Ovary (tissue), 9 donors: ENCODE measurements around the gene CHMP2B. TPM values are rescaled to one million over a fixed set of nuclear protein-coding genes. Genes with fewer than 3 reads are reported as not detected.
"Not testable (repeated sequence)": the region's sequence is repeated elsewhere in the genome, so short reads cannot be mapped to it uniquely, and the experiment has no call there.

ENCODE experiments used
- DNase-seq, 5 donors: peaks; one replicate each; pipeline ENCODE4 v3.0.0-alpha.2; 2019 to 2020
- H3K27ac ChIP-seq, 2 donors: fragments of 200-600 bp; one replicate each; pipeline versions ENCODE4 v1.5.1 to v1.8.0; 2019 to 2022
- H3K27me3 ChIP-seq: fragments of 200-600 bp; one replicate; pipeline ENCODE4 v1.8.0; 2022
- H3K36me3 ChIP-seq: fragments of 200-600 bp; sonication (generic); one replicate; pipeline ENCODE4 v1.5.1; 2019
- H3K4me1 ChIP-seq: one replicate; pipeline ENCODE4 v1.8.1; 2013; ENCODE audit warnings: mild to moderate bottlenecking, moderate library complexity; ENCODE audit not compliant: insufficient read depth
- H3K4me3 ChIP-seq: fragments of 200-600 bp; sonication (generic); one replicate; pipeline ENCODE4 v1.5.1; 2017
- H3K9me3 ChIP-seq, 2 donors: fragments of 200-600 bp in 1 of 2; sonication (generic) in 1 of 2; one replicate each; pipeline versions ENCODE4 v1.5.1 to v1.8.1; 2013 to 2019; ENCODE audit warnings: mild to moderate bottlenecking in 1 of 2, moderate library complexity in 1 of 2
- CTCF ChIP-seq, 3 donors: fragments of 450-650 bp in 2 of 3; fragments of 200-600 bp in 1 of 3; IDR thresholded peaks; one replicate each; pipeline versions ENCODE4 v1.5.1 to v1.8.0; 2016 to 2022; ENCODE audit warnings: antibody characterized with exemption in 3 of 3, mild to moderate bottlenecking in 1 of 3
- EP300 ChIP-seq: sonication (generic); formaldehyde crosslinking; IDR thresholded peaks from one replicate; pipeline ENCODE4 v1.6.1; 2017; ENCODE audit warnings: antibody characterized with exemption
- POLR2A ChIP-seq: fragments of 450-650 bp; IDR thresholded peaks from one replicate; pipeline ENCODE4 v1.6.1; 2017; ENCODE audit warnings: antibody characterized with exemption, mild to moderate bottlenecking, moderate library complexity
- WGBS, 3 donors: extraction: QIAGEN DNeasy Blood & Tissue Kit in 1 of 3; methylation state at CpG; one replicate each; pipeline versions ENCODE4 v1.1.5 to v1.1.7; 2013 to 2017; 5-methylcytosine and 5-hydroxymethylcytosine counted together
- intact Hi-C, 4 donors: fragments of 100-400 bp; cut with DNase I; formaldehyde crosslinking; loops; one replicate each; pipeline versions ENCODE4 v1.11.0 to v1.15.1; 2022 to 2023
- polyA plus RNA-seq, 2 donors: library from polyadenylated mRNA; stranded (reverse); fragments of 200-250 nt in 1 of 2; fragments of 350-450 nt in 1 of 2; fragmentation: Illumina TruSeq in 1 of 2; extraction: RNeasy Lipid Tissue Mini Kit (QIAGEN cat#74804) in 1 of 2; gene quantifications; one replicate each; pipeline ENCODE4 v1.2.3, GENCODE V29; 2013 to 2014
- total RNA-seq, 7 donors: library from RNA; depleted of rRNA in 2 of 7; stranded (reverse); fragments of >200 nt in 2 of 7; fragmentation: NEBNext Ultra II Directional in 3 of 7; extraction: Animal tissue kit (Norgen Biotek cat#: 25700) in 3 of 7; gene quantifications; one replicate each; pipeline versions ENCODE4 v1.1.0 to v1.2.4, GENCODE V29; 2016 to 2023
- donor health status: DM: no; HTN: no; CAD: no; lungs with moderate emphysema.
- donor health status: DM: no; HTN: no; CAD: no.
- donor health status: Bipolar disorder and iron deficiency.
- donor health status: DM: yes; HTN: yes; CAD: no.
- donor health status: DM: no; HTN: no; CAD: no.
- donor health status: DM: yes; HTN: yes; CAD: no.

The CHMP2B gene
- total and polyA plus RNA-seq, 9 donors: 26.2 to 45.3 (median 37.4) TPM

GRCh38 chr3:87247430-87247773 is 20.3 kb downstream of the CHMP2B start:
- no peak for TF ChIP-seq EP300
- no peak for DNase-seq
- Histone ChIP-seq H3K36me3 (no peaks in the 10 kb centered on the region), H3K9me3 (no peaks in the 10 kb centered on the region), H3K4me3 (no peak overlapping the region), H3K4me1 (no peaks in the 10 kb centered on the region), H3K27ac (no peak overlapping the region), H3K27me3 (no peaks in the 10 kb centered on the region)
- intact Hi-C loops: no loop called here
- 94 to 100% (median 96%) methylated on average over 1 of the region's 1 CpG for WGBS, 3 donors

GRCh38 chr3:87248231-87248630 is 21.1 kb downstream of the CHMP2B start:
- DNase-seq, intact Hi-C loops, H3K27ac ChIP-seq, H3K27me3 ChIP-seq, H3K36me3 ChIP-seq, H3K4me1 ChIP-seq, H3K9me3 ChIP-seq, H3K4me3 ChIP-seq: not testable (repeated sequence)
- WGBS, 3 donors: 93 to 95% (median 95%) methylated on average over 6 of the region's 6 CpGs

DNA sequence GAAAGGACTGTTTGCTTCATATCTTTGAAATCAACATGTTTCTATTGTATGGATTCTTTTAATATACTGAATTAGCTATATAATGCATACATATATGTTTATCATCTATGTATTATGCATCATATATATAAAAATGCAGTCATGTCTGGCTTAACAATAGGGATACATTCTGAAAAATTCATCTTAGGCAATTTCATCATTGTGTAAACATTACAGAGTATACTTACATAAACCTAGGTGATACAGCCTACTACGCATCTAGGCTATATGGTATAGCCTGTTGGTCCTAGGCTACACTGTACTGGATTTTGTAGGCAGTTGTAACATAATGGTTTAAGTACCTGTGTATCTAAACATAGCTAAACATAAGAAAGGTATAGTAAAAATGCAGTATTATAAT is 21.7 kb downstream of the CHMP2B start:
- no peaks in the 10 kb centered on the region for H3K27me3 ChIP-seq
- 92 to 100% (median 99%) methylated on average over 1 of the region's 1 CpG for WGBS, 3 donors
- H3K27ac ChIP-seq: no peak overlapping the region
- intact Hi-C loops: no loop called here
- TF ChIP-seq CTCF (IDR thresholded peaks at IDR 0.05): no peak
- TF ChIP-seq EP300: no peak
- TF ChIP-seq POLR2A: no peak
- no peak for DNase-seq
- no peaks in the 10 kb centered on the region for H3K36me3 ChIP-seq
- no peaks in the 10 kb centered on the region for H3K4me1 ChIP-seq
- no peaks in the 10 kb centered on the region for H3K9me3 ChIP-seq
- H3K4me3 ChIP-seq: no peak overlapping the region

- H3K36me3 ChIP-seq: no peaks in the 10 kb centered on the region
- H3K9me3 ChIP-seq: no peaks in the 10 kb centered on the region
- H3K27ac ChIP-seq: no peak overlapping the region
These were observed 22.9 kb downstream of the CHMP2B start for GRCh38 chr3:87250009-87250408.

GRCh38 chr3:87260270-87260669 is 33.2 kb downstream of the CHMP2B start:
- Histone ChIP-seq H3K27ac (no peak overlapping the region), H3K4me1 (peaks cover 1% of the 10 kb centered on the region), H3K4me3 (no peak overlapping the region), H3K36me3 (no peaks in the 10 kb centered on the region), H3K27me3 (no peaks in the 10 kb centered on the region), H3K9me3 (no peaks in the 10 kb centered on the region)
- DNase-seq: peak in 3 of 5 donors; percentile 24 to 55 (median 29)
- TF ChIP-seq EP300 (no peak), CTCF (IDR thresholded peaks at IDR 0.05) (peak; percentile 17 to 50 (median 25))
- intact Hi-C loops: no loop called here
- 28 to 32% (median 32%) methylated on average over 4 of the region's 4 CpGs for WGBS, 3 donors

More at GRCh38 chr3:87250009-87250408, 22.9 kb downstream of the CHMP2B start:
- H3K4me1 ChIP-seq: no peaks in the 10 kb centered on the region
- intact Hi-C loops: no loop called here
- no peak for DNase-seq
- H3K4me3 ChIP-seq: no peak overlapping the region
- TF ChIP-seq POLR2A (no peak), CTCF (IDR thresholded peaks at IDR 0.05) (no peak), EP300 (no peak)
- no peaks in the 10 kb centered on the region for H3K27me3 ChIP-seq
- WGBS, 3 donors: 92 to 95% (median 95%) methylated on average over 1 of the region's 1 CpG

- H3K27me3 ChIP-seq: no peaks in the 10 kb centered on the region
- H3K4me1 ChIP-seq: peaks cover 1% of the 10 kb centered on the region
- no peak for TF ChIP-seq POLR2A
- no peaks in the 10 kb centered on the region for H3K9me3 ChIP-seq
- WGBS, 3 donors: 43 to 54% (median 44%) methylated on average over 2 of the region's 2 CpGs
- no peak overlapping the region for H3K27ac ChIP-seq
- no peak overlapping the region for H3K4me3 ChIP-seq
- intact Hi-C loops: no loop called here
- H3K36me3 ChIP-seq: no peaks in the 10 kb centered on the region
- no peak for DNase-seq
These were observed 34.8 kb downstream of the CHMP2B start for GRCh38 chr3:87261925-87262324.
